Measurements from ENCODE around the gene ORAI3.

- TF ChIP-seq, protein P1, sequence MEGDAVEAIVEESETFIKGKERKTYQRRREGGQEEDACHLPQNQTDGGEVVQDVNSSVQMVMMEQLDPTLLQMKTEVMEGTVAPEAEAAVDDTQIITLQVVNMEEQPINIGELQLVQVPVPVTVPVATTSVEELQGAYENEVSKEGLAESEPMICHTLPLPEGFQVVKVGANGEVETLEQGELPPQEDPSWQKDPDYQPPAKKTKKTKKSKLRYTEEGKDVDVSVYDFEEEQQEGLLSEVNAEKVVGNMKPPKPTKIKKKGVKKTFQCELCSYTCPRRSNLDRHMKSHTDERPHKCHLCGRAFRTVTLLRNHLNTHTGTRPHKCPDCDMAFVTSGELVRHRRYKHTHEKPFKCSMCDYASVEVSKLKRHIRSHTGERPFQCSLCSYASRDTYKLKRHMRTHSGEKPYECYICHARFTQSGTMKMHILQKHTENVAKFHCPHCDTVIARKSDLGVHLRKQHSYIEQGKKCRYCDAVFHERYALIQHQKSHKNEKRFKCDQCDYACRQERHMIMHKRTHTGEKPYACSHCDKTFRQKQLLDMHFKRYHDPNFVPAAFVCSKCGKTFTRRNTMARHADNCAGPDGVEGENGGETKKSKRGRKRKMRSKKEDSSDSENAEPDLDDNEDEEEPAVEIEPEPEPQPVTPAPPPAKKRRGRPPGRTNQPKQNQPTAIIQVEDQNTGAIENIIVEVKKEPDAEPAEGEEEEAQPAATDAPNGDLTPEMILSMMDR (IDR thresholded peaks at IDR 0.05), result no peak
- no peak for TF ChIP-seq POLR2A (IDR thresholded peaks at IDR 0.05)
- TF ChIP-seq POLR2AphosphoS5 (IDR thresholded peaks at IDR 0.05), result no peak
Observed at GRCh38 chr16:31002250-31002700, 53.4 kb downstream of the ORAI3 start.

Measured in breast epithelium (tissue), 3 donors.